ENCODE data around the gene TGFBR3.
"Not testable (repeated sequence)": the region's sequence is repeated elsewhere in the genome, so short reads cannot be mapped to it uniquely, and the experiment has no call there.

The TGFBR3 gene

DNA sequence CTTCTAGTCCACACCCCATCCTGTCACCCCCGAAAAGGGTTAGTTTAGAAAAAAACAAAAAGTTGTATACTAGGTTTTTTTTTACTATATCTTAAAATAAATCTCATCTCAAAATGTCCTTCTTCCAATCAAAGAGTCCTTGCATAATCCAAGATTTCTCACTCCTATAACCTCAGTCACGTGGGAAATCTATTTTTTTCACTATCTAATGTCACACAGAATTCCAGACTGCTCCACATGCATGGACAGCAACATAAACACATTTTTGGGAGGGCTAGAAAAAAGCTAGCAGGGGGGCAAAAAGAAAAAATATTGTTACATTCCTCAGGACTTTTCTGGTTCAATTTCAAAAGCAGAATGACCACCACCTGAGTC lies 39.3 kb downstream of the TGFBR3 start:
- DNase-seq: no peak

DNA sequence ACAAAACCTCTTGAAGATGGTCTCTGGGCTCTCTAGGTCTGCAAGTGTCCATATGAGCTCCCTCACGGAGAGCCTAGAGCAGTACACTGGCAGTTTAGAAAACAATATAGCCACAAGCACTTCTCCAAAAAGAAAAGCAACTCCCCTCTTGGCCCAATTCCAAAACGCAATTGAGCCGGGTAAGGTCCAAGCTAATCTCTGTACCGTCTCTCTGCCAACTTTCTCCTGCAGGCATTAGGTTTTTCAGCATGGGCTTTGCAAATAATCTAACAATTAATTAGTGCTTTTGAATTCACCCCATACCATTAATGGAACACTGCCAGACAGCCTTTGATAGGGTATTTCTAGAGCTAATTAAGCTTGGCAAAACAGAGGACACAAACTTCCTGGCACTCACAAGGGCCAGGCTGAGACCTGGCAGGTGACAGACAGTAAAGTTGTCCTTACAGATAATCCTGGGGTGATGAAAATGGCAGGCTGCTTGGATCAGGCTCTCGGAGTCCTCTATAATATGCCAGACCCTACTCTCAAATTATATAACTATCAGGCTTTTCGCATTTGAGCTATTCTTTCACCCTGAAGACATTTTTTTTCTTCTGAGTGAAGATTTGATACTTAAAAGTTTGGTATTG lies 39.8 kb downstream of the TGFBR3 start:
- DNase-seq: no peak

GRCh38 chr1:91844862-91845528 lies 41.0 kb downstream of the TGFBR3 start:
- DNase-seq: no peak

DNA sequence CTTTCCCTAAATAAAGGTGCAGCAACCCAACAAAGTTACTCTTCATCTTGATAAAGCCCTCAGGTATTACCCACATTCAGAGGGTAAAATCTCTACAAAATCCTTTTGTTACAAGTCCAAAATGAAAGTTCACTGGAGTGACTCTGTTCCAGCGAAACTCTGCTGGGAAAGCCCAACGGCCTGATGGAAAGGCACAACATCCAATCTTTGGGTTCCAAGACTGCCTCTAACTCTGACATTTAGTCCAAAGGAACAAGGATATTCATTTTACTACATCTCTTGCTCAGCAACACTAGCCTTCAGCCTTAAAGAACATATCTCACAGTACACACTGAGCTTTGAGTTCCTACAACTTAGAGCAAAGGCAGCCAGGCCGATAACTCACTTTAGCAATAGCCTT lies 42.1 kb downstream of the TGFBR3 start:
- no peak for DNase-seq

DNA sequence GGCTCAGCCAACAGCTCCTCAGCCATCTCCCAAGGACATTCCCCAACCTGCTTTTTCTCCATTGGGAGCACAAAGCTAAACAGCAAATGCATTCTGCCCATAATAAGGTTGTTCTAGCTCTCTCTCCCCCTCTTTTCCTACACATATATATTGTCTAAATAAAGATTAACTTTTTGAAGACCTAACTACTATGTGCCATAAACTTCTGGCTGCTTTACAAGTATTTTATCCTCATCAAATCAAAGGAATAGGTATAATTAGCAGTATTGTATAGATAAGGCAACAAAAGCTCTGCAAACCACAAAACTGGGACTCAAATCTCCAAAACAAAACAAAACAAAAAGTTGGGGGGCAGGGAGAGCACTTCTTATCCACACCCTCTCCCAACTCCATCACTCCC lies 43.4 kb downstream of the TGFBR3 start:
- DNase-seq: no peak

- DNase-seq: no peak
Measured at GRCh38 chr1:91842056-91842455, 43.9 kb downstream of the TGFBR3 start.

GRCh38 chr1:91840276-91840675 lies 45.7 kb downstream of the TGFBR3 start:
- not testable (repeated sequence) for DNase-seq

DNA sequence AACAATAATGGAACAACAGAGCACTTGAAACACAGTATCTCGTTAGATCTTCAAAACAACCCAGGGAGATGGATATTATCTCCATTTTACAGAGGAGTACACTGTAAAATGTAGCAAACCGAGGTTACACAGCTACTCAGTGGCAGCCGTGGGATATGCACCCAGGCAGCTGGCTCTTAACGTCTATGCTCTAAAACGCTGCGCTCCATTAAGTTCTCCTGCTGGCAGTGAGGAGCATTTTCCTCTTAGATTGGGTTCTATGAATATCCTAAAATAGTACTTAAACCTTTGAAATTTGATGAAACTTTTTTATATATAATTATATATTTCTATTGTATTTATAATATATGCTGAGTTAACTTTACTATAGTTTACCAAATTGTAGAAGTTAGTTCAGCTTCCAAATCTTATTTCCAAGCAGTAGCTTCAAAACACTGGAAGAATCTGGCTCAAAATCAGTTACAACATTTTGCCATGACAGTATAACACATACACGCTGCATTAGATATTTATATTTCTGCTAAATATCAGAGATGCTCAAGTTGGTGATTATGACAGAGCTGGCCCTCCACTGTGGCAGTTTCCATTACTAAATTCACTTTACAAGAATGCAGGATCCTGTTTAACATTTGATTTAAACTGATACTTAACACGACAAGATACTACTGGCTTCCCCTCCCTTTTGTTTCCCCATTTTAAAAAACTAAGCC lies 49.5 kb downstream of the TGFBR3 start:
- DNase-seq: no peak

DNA sequence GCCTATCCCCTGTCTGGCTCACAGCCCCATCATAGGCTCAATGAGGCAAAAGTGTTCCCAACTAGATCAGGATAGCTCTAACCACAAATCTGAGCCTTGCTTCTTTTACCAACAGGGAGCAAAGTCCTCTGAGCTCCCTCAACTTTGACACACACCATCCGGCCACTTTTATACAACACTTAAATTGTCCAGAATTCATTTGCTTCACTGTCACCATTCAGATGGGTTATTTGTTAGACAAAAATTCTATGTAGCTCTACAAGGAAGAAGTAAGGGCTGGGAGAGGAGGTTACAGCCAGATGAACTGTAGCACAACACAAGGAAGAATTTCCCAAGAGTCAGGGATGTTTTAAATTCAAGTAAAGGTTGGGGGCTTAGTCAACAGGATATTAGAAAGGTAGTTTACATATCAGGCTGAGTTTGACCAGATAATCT lies 50.8 kb downstream of the TGFBR3 start:
- no peak for DNase-seq

DNA sequence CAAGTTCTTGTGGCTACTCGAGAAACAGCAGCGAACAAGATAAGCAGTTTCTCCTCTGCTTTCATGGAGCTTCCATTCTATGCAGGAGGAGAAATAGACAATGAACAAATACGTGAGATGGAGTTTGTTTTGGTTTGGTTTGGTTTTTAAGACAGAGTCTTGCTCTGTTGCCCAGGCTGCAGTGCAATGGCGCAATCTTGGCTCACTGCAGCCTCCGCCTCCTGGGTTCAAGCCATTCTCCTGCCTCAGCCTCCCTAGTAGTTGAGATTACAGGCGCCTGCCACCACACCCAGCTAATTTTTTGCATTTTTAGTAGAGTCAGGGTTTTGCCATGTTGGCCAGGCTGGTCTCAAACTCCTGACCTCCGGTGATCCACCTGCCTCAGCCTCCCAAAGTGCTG lies 51.4 kb downstream of the TGFBR3 start:
- not testable (repeated sequence) for DNase-seq

GRCh38 chr1:91833946-91834345 lies 52.0 kb downstream of the TGFBR3 start:
- DNase-seq: no peak

GRCh38 chr1:91831132-91831930 lies 54.6 kb downstream of the TGFBR3 start:
- no peak for DNase-seq

DNA sequence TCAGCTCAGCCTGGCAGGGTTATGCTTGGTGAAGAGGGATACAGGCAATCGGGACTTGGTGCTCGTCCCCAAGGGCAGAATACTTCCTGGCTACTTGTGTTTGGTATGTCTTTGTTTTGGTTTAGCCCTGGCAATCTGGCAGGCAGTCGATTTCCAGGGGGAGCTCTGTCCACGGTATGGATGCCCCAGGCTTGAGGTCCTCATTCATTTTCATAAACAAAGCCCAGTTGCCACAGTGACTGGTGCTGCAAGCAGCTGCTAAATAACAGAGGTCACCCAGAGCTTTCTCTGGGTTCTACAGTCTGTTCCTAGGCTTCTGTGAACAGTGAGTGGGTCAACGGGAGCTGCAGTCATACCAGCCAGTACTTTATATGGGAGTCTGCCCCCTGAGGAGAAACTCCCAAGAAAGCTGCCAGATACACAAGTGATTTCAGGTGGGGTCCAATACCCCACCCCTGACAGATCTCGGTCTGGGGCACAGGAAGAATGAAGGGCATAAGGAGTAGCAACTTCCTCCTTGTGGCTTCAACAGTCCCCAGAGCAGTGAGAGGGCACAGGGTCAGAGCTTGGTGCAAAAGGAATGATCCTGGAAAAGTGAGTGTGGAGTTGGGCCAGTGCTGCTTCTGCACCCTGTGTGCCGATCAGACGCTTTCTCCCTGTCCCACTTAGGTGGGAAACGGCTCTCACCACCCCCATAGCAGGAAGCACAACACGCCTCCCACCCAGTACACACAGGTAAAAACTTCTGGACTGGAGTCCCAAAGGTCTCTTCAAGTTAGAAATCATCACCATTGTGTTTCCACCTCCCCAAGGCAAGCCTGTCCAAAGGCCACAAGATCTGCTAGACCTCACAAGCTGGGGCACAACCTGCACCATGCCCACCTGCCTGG lies 55.5 kb downstream of the TGFBR3 start:
- DNase-seq: no peak

GRCh38 chr1:91829293-91830153 lies 56.4 kb downstream of the TGFBR3 start:
- DNase-seq: no peak

DNA sequence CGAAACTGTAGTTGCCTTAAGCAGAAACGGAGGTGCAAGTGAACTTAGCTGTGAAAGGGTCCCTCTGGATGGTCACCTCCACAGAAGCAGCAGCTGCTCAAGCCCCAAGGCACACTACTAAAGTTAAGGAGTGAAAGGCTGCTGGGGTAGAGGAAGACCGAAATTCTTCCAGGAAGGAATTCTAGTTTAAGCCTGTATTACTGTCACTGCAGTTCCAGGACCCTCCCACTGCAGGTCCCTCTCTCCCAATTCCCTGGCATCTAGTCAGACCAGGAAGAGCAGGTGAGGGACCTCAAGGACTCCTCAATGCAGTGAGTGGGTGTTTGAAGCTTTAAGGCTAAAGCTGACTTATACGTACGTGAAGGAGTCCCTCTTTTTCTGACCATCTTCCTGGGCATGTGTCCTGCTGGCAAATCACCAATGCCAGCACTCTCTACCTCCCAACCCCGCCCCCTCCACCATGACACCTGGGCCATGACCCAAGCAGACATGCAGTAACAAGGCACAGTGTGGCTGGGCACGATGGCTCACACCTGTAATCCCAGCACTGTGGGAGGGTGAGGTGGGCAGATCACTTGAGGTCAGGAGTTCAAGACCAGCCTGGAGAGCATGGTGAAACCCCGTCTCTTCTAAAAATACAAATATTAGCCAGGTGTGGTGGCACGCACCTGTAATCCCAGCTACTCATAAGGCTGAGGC lies 57.2 kb downstream of the TGFBR3 start:
- DNase-seq: no peak

- no peak for DNase-seq
Measured at GRCh38 chr1:91827459-91828321, 58.3 kb downstream of the TGFBR3 start.

GRCh38 chr1:91827087-91827458 lies 58.9 kb downstream of the TGFBR3 start:
- DNase-seq: no peak

GRCh38 chr1:91826649-91827048 lies 59.3 kb downstream of the TGFBR3 start:
- DNase-seq: no peak

DNA sequence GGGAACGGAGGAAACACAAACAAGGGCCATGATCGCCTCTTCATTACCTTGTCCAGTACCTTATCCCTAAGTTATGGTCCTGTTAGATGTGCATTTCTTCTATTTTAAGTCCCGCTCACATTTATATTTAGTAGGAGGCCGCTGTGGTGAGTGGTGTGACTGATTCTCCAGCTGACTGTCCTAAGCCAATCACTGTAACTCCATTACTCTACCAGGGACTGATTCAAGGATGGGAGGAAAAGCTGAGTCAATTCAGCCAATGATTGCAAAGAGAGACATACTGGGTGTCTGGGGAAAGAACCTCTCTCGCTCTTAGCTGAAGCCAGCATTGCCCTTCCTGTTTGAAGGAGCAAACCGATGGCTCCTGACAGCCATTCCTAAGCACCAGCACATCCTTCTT lies 59.7 kb downstream of the TGFBR3 start:
- no peak for DNase-seq

Measured in KG1 (cell line).